DMS79 treated with DMSO at 0.1 percent for 48 hours (cell line): Measurements from ENCODE around the gene SMIM17.

Source experiments
- DNase-seq: peaks from one replicate; lab custom pipeline; 2025; lab: John Stamatoyannopoulos, UW

SMIM17 gene

DNA sequence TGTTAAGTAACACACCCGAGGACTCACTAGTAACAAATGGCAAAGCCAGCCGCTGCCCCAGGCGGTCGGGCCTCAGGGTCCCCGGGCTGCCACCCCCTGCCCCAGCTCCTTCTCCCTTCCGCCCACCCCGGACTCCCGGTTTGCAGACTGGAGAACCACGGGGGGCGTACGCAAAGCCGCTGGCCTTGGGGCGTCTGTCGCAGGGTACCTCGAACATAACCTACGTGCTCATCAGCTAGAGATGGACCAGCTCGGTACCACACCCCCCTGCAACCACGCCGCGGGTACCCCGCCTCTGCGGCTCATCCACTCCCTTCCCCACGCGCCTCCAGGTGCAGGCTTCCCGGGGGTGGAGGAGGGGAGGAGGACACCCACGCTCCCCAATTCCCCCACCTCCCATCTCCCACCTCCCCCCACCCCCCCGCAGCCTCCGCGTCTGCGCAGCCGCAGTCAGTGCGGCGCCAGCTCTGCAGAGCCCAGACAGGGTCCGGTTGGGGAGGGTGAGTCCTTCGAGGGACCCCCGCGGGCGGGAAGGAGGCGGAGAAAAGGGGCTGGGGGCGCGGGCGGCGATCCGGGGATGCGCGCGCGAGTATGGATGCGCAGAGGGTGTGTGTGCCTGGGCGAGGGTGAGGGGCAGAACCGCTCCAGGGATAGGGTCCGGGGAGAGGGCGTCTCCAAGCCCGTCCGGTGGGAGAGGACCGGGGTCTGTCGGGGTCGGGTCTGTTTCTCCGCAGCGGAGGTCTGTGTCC is at the start of gene SMIM17:
SMIM17 (plus strand) TSS at position 449 of the 749 bp plus-strand sequence. CDS start 2,509 bp downstream, outside the sequence.
- no peak for DNase-seq

DNA sequence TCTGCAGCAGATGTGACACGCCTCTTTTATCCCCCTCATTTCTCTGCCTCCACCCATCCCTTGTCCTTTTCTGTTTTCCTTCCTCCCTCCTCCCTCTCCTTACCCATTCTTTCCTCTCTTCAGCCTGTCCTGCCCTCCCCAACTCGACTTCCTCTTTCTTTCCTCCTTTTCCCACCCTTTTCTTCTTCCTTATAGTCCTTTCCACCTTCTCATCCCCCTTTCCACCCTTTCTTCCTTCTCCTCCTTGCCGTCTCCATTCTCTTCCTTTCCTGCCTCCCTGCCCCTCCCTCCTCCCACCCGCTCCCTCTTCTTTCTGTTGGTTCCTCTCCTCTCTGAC is 48.5 kb upstream of the SMIM17 start:
- no peak for DNase-seq

DNA sequence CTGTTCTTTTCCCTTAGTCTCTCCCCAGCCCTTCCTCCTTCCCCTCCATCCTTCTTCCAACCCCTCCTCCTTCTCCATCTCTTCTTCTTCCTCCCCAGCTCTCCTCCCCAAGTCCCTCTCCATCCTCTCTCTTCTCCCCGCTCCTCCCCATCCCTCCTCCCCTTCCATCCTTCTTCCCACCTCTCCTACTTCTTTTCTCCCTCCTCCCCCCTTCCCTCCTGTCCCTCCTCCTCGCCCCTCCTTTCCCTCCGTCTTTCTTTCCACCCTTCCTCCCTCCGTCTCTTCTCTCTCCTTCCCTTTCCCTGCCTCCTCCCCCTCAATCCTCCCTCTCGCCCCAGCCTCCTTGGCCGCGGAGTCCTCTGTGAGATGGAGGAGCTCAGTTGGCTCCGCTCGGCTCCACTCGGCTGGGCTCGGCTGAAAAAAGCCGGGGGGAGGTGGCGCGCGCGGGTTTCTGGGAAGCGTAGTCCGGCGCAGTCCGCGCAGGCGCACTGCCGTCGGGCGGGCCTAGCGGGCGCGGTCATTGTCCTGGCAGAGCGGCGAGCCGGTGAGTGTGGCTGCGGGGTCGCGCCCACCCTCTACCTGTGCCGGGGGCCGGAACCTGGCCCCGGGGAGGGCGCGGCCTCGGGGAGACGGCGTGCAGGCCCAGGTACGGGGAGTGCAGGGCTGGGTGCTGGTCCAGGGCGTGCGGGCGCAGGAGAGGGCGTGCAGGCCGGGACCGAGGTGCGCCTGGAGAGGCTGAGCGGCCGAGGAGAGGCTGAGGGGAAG is 48.0 kb upstream of the SMIM17 start, which contains the start of gene ZNF71:
ZNF71 (plus strand) TSS at position 520 of the 765 bp plus-strand sequence. CDS start 6,257 bp downstream, outside the sequence.
- DNase-seq = peak; percentile 91

DNA sequence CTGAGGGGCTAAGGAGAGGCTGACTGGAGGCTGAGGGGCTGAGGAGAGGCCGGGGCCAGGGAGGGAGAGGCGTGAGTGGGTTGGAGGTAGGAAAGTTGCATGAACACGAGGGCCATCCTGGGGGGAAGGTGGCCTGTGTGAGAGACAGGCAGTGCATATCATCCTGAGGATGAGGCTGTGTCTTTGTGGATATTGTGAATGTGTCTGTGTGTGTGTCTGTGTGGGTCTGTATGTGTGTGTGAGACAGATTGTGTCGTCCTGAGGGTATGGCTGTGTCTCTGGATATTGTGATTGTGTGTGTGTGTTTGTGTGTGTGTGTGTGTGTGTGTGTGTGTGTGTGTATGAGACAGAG is 47.4 kb upstream of the SMIM17 start:
- DNase-seq = no peak

DNA sequence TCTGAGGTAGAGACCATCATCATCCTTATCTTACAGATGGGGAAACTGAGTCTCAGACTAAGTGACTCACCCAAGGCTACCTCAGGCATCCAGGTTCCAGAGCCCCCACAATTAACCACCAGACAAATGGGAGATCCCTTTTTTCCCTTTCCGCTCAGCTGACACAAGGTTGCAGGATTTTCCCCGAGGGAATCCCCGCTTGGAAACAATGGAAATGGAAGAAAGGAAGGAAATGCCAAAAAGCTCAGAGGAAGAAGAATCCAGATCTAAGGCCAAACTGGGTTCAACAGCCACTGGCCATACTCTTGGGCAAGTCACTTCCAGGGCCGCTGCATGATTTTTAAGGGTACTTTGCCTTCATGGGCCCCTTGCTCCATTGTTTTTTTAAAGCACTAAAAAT is 46.3 kb upstream of the SMIM17 start:
- DNase-seq = no peak

DNA sequence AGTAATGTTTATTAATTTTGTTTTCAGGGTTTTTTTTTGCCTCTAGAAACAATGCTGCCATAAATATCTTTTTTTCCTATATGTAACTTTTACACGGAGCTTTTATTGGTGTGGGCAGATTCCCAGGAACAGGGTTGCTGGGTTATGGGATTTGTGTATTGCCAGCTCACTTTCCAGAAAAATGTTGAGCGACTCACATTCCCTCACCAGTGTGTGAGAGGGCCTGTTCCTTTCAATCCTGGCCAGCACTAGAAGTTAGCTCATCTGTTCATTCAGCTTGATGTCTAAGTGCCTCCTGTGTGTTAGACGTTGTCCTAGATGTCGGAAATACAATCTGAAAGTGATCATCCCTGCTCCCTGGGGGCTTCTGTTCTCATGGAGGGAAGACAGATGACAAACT is 45.3 kb upstream of the SMIM17 start:
- DNase-seq = no peak

DNA sequence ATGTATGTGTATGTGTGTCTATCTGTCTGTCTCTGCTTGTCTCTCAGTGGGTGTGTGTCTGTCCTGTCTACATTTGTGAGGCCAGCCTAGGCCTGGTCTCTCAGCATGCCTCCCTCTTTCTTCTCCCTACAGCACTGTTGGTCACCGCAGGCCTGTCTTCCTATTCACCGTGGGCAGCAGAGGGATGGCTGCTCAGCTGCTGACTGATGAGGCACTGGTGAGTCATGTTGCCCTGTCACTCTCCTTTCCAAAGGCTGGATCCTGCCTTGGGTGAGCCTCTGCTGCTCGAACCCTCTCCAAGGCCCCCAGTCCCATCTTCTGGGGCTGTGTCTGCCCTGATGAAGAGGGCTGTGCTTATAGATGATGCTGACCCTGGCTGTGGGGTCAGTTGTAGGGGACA is 41.6 kb upstream of the SMIM17 start:
- DNase-seq = no peak

DNA sequence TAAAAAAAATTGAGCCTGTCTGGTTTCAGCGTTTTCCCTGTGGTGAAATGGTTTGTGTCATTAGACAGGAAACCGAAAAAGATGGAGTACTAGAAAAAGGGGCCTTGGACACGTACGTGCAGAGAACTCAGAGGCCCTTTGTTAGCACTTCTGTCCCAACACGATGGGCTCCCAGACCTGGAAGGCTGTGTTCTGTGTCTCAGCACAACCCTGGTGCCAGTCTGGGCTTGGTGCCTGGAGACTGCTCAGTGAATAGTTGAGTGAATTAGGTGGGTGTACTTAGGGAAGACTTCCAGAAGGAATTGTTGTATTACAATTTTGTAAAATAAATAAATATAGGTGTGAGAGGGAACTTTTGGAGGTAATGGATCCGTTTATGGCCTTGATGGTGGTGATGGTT is 39.1 kb upstream of the SMIM17 start:
- DNase-seq = no peak

DNA sequence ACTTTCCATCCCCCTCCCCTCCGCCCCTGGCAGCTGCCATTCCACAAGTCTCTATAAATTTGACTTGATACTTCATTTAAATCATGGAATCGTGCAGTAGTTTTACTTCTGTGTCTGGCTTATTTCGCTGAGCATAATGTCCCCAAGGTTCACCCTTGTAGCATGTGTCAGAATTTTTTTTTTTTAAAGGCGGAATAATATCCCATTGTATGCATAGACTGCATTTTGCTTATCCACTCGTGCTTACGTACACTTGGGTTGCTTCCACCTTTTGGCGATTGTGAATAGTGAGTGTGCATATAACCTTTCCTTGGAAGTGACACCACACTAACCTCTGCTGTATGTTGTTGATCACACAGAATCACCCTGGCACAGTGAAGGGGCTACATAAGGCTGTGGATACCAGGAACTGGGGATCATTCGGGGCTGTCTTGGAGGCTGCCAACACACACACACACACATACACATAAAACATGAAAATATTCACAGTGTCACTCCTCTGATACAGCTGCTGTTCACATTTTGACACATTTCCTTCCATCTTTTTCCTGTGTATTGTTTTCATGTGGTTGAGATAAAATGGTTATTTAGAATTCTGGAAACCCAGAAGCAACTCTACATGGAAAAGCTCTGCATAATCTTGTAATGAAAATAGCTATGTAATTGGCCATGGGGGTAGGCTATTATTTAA is 34.5 kb upstream of the SMIM17 start:
- no peak for DNase-seq

DNA sequence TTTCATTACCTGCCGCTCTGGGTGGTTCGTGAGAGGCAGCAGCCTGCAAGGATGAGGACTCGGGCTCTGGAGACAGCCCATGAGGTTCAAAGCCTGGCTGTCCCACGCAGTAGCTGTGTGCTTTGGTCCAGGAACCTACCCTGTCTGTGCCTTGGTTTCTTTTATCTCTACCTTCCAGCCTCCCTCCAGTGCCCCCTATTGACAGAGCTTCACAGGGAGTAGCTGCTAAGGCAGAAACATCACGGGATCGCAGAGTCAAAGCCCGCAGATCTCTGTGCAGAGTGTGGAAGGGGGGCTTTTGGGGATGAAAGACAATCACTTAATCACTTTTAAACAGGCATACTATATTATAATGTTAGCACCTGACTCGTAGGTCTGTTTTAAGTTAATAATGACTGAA is 31.7 kb upstream of the SMIM17 start:
- DNase-seq = no peak

DNA sequence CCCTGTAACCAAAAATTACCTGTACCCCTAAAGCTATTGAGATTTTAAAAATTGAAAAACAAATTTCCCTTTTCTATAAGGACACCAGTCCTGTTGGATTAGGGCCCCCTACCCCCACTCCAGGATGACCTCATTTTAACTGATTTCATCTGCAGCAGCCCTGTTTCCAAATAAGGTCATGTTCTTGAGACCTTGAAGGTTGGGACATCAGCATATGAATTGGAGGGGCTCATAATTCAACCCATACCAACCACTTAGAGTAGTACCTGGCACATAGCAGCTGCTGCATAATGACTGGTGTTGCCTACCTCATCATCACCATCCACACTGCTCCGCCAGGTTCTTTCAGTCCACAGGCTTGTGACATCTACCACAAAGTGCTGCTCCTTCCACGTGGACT is 30.2 kb upstream of the SMIM17 start:
- DNase-seq = no peak

DNA sequence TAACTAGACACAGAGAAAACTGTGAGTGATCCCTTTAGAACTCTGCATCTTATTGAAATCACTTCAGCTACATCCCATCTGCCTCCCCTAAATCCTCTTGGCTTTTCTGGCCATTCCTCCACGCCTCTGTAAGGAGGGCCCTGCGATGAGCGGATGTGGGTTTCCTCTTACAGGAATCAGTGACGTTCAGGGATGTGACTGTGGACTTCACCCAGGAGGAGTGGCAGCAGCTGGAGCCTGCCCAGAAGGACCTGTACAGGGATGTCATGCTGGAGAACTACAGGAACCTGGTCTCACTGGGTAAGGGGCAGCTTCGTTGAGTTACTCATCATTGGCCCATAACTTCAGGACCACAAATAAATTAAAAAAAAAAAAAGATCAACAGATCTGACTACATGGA is 29.3 kb upstream of the SMIM17 start:
- DNase-seq = no peak

DNA sequence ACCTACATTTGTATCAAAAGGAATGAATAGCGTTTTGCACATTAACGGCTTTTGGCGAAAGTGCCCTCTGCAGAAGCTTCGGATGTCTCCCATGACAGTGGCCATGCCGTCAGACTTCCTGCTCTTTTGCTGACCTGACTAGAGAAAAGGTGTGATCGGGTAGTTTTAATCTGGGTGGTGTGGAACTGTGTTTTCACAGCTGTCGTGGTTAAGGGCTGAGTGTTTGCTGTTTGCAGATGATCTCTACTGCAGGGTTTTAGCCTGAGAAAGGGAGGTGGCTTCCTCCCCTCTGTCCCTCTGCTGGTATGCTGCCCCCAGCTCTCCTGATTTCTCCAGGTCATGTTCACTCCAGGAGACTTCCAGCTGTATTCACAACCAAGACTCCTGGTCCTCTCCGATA is 25.4 kb upstream of the SMIM17 start:
- DNase-seq = no peak

DNA sequence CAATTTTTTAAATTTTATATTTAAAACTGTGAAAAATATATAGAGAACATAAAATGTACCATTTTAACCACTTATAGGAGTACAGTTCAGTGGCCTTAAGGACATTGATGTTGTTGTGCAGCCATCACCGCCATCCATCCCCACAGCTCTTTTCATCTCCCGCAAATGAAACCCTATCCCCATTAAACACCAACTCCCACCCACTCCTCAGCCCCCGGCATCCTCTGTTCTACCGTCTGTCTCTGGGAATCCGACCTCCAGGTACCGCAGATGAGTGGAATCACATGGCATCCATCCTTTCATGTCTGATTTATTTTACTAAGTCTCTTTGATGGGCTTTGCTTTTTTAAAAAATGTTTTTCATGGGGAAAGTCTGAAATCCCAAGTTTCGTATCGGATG is 23.8 kb upstream of the SMIM17 start:
- DNase-seq = no peak

DNA sequence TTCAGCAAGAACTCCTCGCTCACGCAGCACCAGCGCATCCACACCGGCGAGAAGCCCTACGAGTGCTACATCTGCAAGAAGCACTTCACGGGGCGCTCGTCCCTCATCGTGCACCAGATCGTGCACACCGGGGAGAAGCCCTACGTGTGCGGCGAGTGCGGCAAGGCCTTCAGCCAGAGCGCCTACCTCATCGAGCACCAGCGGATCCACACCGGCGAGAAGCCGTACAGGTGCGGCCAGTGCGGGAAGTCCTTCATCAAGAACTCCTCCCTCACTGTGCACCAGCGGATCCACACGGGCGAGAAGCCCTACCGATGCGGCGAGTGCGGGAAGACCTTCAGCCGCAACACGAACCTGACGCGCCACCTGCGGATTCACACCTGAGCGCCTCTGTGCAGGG is 20.6 kb upstream of the SMIM17 start:
- no peak for DNase-seq

DNA sequence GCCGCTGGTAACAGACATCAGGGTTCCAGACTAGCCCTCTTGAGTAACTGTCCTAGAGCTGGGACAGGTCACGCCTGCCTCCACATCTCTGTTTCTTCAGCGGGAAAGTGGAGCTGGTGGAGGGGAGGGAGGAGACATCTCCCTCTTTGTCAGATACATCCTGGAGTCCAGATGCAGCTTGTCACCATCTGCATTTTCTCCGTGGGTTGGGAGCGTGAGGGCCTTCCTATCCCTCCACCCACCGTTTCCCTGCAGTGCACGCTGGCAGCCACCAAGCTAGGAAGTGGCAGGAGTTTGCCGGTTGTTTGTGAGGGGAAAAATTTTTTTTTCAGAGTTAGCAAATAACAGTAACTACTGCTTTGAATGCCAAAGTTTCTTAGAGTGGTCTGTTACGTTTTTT is 20.0 kb upstream of the SMIM17 start:
- no peak for DNase-seq

DNA sequence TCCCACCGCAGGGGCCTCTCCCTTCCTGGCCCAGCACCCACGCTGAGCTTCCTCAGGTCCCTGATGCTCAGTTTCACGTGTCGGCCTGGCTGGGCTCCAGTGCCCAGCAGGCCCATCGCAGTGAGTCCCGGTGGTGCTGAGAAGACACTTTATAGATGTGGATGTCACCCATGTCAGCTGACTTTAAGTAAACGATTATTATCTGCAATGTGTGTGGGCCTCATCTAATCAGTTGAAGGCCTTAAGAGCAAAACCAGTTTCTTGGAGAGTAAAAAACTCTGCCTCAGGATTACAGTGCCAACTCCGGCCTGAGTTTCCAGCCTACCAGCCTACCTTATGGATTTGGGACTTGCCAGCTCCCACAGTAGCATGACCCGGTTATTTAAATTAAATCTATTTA is 17.3 kb upstream of the SMIM17 start:
- DNase-seq = no peak

DNA sequence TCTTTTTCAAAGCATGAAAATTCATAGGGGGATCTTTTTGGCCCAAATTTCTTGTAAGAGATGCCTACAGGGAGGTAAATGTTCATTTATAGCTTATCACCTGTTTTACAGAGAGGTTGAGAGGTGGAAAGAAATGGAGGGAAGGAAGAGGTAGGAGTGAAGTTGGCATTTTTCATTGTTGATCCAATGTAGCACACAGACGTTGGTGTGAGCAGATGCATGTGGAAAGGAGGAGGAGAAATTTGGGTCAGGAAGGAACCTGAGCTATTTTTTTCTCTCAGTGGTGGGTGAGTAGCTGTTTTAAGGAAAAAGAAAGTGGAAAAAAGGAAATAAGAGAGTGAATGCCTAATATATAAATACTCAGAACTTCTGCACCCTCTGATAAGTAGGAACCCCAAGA is 9.9 kb upstream of the SMIM17 start:
- DNase-seq = no peak

DNA sequence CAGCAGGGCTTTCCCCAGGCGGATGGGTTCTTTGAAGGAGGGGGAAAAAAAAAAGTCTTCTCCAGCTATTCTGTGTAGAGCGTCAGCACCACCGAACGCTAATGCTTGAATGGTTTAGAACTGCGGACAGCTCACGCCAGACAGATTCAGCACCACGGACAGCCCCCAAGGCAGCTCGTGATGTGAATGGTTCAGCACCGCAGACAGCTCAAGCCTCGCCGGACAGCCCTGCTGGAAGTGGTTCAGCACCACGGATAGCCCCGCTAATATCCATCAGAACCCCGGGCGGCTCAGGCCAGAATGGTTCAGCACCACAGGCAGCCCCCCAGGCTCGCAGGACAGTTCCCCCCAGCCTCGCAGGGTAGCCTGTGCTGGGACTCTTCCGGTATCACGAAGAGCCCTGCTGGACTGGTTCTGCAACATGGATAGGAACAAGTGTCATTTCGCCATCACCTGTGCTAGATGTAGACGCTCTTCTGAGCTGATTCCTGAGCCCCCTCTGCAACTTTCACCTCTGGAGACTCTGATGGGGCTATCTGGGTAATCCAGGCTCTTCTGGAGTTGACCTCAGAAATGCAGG is 4.9 kb upstream of the SMIM17 start:
- DNase-seq = no peak

DNA sequence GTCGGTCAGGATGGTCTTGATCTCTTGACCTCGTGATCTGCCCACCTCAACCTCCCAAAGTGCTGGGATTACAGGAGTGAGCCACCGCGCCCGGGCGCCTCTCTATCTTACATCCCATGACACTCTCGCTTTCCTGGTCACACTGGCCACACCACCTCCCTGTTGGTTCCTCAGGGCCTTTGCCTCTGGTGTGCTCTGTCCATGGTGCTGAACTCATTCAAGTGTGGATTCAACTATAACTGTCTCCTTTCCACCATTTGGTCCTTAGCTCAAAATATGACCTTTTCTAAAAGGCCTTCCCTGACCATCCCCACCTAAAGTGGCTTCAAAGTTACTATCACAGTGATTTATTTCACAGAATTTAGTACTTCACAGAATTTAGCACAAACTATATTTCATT is 3.7 kb upstream of the SMIM17 start:
- DNase-seq = no peak

DNA sequence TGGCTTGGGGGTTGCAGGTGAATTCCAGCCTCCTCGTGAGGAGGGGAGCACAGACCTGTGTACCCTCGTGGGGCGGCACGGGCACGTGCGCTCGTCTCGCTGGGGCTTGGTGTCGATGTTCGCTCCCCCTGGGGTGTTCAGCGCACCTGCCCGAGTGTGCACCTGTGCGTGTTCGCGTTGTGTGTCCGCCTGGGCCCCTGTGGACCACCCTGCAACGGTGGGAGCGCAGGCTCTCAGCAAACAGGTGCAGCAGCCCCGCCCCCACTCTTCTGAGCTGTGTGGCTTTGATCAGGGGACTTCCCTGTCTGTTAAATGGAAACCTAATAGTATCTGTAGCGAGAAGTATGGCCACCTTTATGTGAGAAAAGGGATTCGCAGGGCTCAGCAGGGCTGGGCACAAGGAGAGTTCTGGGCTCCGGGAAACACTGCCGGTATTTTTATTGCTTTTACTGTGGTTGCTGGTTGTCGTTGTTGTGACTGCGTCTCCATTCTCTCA is 549 bp downstream of the SMIM17 start:
- DNase-seq = no peak

DNA sequence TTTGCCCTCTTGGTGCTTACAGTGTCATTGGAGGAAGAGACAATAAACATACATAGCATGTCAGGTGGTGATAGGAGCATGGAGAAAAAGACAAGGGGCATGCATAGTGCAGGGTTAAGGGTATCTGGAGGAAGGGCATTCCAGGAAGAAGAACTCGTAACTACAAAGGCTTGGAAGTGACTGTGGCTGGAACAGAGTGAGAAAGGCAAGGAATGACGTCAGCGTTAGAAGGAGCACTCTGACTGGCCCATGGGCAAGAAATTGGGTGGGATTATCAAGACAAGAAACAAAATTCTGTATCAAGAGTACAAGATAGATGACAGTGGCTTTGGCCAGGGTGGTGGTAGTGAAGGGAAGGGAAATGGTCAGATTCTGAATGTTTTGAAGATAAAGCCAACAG is 11.2 kb downstream of the SMIM17 start:
- no peak for DNase-seq
